Karpas-422 (cell line): Measurements from ENCODE around the gene GNGT1. TPM values are rescaled to one million over a fixed set of nuclear protein-coding genes. Genes with fewer than 3 reads are reported as not detected.

Source experiments
- DNase-seq: peaks from one replicate; pipeline ENCODE4 v3.0.0-alpha.2; 2015
- H2AFZ ChIP-seq: fragments of 200-600 bp; sonication (generic); 2 replicates; pipeline ENCODE4 v1.6.1; 2014; ENCODE audit warnings: antibody characterized with exemption, low read length, mixed read lengths
- H3K27ac ChIP-seq: fragments of 200-600 bp; sonication (generic); 2 replicates; pipeline ENCODE4 v1.5.1; 2014; ENCODE audit warnings: mild to moderate bottlenecking, low read length, moderate library complexity
- H3K27me3 ChIP-seq: fragments of 200-600 bp; sonication (generic); 2 replicates; pipeline ENCODE4 v1.6.1; 2014; ENCODE audit warnings: low read length, mixed read lengths
- H3K36me3 ChIP-seq: fragments of 200-600 bp; sonication (generic); 2 replicates; pipeline ENCODE4 v1.6.1; 2014; ENCODE audit warnings: low read length, mixed read lengths; ENCODE audit not compliant: insufficient read depth
- H3K4me1 ChIP-seq: fragments of 200-600 bp; sonication (generic); 2 replicates; pipeline ENCODE4 v1.6.1; 2014; ENCODE audit warnings: mild to moderate bottlenecking, low read length, mixed read lengths
- H3K4me2 ChIP-seq: fragments of 200-600 bp; sonication (generic); 2 replicates; pipeline ENCODE4 v1.6.1; 2014; ENCODE audit warnings: low read length, low read depth, mild to moderate bottlenecking; ENCODE audit not compliant: poor library complexity, severe bottlenecking
- H3K4me3 ChIP-seq: fragments of 200-600 bp; sonication (generic); 2 replicates; pipeline ENCODE4 v1.5.1; 2014; ENCODE audit warnings: mild to moderate bottlenecking, antibody characterized with exemption, low read length, mixed read lengths
- H3K79me2 ChIP-seq: fragments of 200-600 bp; sonication (generic); 2 replicates; pipeline ENCODE4 v1.6.1; 2014; ENCODE audit warnings: mild to moderate bottlenecking, low read length, mixed read lengths
- H3K9ac ChIP-seq: fragments of 200-600 bp; sonication (generic); 2 replicates; pipeline ENCODE4 v1.6.0; 2014; ENCODE audit warnings: low read length
- H3K9me2 ChIP-seq: fragments of 200-600 bp; sonication (generic), shearing (Covaris generic); replicated peaks from 2 replicates; pipeline ENCODE4 v1.6.0; 2014; ENCODE audit warnings: mild to moderate bottlenecking, low read length, moderate library complexity; ENCODE audit not compliant: insufficient read depth
- H3K9me3 ChIP-seq: fragments of 300-700, 200-600 bp; sonication (generic); 2 replicates; pipeline ENCODE4 v1.6.1; 2014; ENCODE audit warnings: low read length, mixed read lengths
- H4K20me1 ChIP-seq: fragments of 200-600 bp; sonication (generic); 2 replicates; pipeline ENCODE4 v1.6.1; 2014; ENCODE audit warnings: mild to moderate bottlenecking, antibody characterized with exemption, low read length, low read depth; ENCODE audit not compliant: insufficient read depth
- total RNA-seq: library from RNA; depleted of rRNA; stranded (reverse); fragments of >200 nt; shearing (Covaris generic); gene quantifications from 2 replicates; pipeline ENCODE4 v1.2.3, GENCODE V29; 2014; ENCODE audit warnings: low replicate concordance; rRNA removed

Gene GNGT1
- total RNA-seq = not detected in 2 replicates

GRCh38 chr7:93906267-93906666 is at the start of gene GNGT1:
Gene GNGT1 (plus strand): TSS chr7:93906567. CDS start chr7:93906747, 180 bp downstream.
- no peak for DNase-seq
- Histone ChIP-seq H3K9me3 (no peaks in the 10 kb centered on the region), H3K9me2 (no peaks in the 10 kb centered on the region), H3K4me2 (no peak within 1 kb of the TSS), H3K27me3 (0 out of 2 replicates have a peak, but pooled peaks cover 2% of the 10 kb centered on the region), H3K27ac (no peak within 1 kb of the TSS), H3K9ac (no peak within 1 kb of the TSS), H3K4me3 (no peak within 1 kb of the TSS), H3K36me3 (no peaks in the 10 kb centered on the region), H3K4me1 (no peaks in the 10 kb centered on the region), H3K79me2 (no peaks in the 10 kb centered on the region), H2AFZ (no peak within 1 kb of the TSS), H4K20me1 (no peaks in the 10 kb centered on the region)

DNA sequence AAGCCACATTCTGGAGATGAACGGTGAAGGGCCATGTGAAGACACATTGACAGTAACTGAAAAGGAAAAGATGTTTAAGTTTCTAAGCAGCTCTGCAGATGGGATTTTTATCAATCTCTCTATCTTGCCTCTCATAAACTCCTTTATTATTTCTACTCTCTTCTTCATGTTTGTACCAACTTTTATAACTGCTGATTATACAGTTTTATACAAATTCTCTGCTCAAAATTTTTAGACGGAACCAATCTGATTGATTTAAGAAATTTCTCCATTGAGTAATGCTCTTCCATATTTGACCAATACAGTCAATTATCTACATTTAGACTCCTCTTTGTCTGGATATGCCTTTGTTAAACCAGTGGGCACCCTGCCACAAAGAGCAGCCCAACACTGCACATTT is 47.5 kb upstream of the GNGT1 start:
- Histone ChIP-seq H3K9ac (no peak overlapping the region), H3K4me3 (no peak overlapping the region), H3K27ac (no peak overlapping the region), H3K9me3 (no peaks in the 10 kb centered on the region), H2AFZ (no peak overlapping the region), H3K27me3 (no peaks in the 10 kb centered on the region), H3K79me2 (no peaks in the 10 kb centered on the region), H3K36me3 (no peaks in the 10 kb centered on the region), H3K4me2 (no peak overlapping the region), H3K4me1 (no peaks in the 10 kb centered on the region), H3K9me2 (no peaks in the 10 kb centered on the region), H4K20me1 (no peaks in the 10 kb centered on the region)
- no peak for DNase-seq

DNA sequence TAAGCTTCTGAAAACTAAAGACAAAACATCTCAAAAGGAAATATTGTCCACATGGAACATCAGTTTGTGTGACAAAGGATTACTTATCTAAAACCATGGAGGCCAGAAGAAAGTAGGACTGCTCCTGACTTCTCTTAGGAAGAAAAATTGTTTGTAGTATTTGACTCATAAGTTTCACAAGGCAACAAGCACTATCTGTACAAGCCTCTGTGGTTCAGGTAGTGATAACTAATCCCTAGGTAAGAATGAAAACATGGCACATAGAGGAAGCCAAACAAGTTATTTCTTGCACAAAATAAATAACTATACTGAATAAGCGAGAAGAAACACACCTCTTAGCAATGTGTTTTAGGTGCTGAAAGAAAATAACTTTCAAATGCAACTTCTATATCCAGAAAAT is 46.1 kb upstream of the GNGT1 start:
- H3K9ac ChIP-seq = no peak overlapping the region
- no peak overlapping the region for H2AFZ ChIP-seq
- H4K20me1 ChIP-seq = no peaks in the 10 kb centered on the region
- no peaks in the 10 kb centered on the region for H3K9me2 ChIP-seq
- no peaks in the 10 kb centered on the region for H3K9me3 ChIP-seq
- no peak overlapping the region for H3K27ac ChIP-seq
- no peaks in the 10 kb centered on the region for H3K4me1 ChIP-seq
- H3K79me2 ChIP-seq = no peaks in the 10 kb centered on the region
- H3K4me2 ChIP-seq = no peak overlapping the region
- H3K36me3 ChIP-seq = no peaks in the 10 kb centered on the region
- no peak for DNase-seq
- no peaks in the 10 kb centered on the region for H3K27me3 ChIP-seq
- H3K4me3 ChIP-seq = no peak overlapping the region

GRCh38 chr7:93861325-93861949 is 44.9 kb upstream of the GNGT1 start:
- DNase-seq = no peak
- Histone ChIP-seq H3K9me3 (no peaks in the 10 kb centered on the region), H3K27me3 (no peaks in the 10 kb centered on the region), H3K9me2 (no peaks in the 10 kb centered on the region), H4K20me1 (no peaks in the 10 kb centered on the region), H3K36me3 (no peaks in the 10 kb centered on the region), H2AFZ (no peak overlapping the region), H3K27ac (no peak overlapping the region), H3K4me3 (no peak overlapping the region), H3K4me2 (no peak overlapping the region), H3K4me1 (no peaks in the 10 kb centered on the region), H3K79me2 (no peaks in the 10 kb centered on the region), H3K9ac (no peak overlapping the region)

- Histone ChIP-seq H3K4me3 (no peak overlapping the region), H2AFZ (no peak overlapping the region), H3K9me2 (no peaks in the 10 kb centered on the region), H3K4me1 (no peaks in the 10 kb centered on the region), H3K9ac (no peak overlapping the region), H3K36me3 (no peaks in the 10 kb centered on the region), H3K4me2 (no peak overlapping the region), H3K9me3 (no peaks in the 10 kb centered on the region), H3K79me2 (no peaks in the 10 kb centered on the region), H3K27me3 (no peaks in the 10 kb centered on the region), H4K20me1 (no peaks in the 10 kb centered on the region), H3K27ac (no peak overlapping the region)
- no peak for DNase-seq
These were observed 43.7 kb upstream of the GNGT1 start for GRCh38 chr7:93862651-93863050.

GRCh38 chr7:93866886-93867285 is 39.5 kb upstream of the GNGT1 start:
- no peak overlapping the region for H3K9ac ChIP-seq
- H3K27ac ChIP-seq = no peak overlapping the region
- H2AFZ ChIP-seq = no peak overlapping the region
- DNase-seq = no peak
- H3K9me3 ChIP-seq = no peaks in the 10 kb centered on the region
- H3K4me1 ChIP-seq = no peaks in the 10 kb centered on the region
- no peaks in the 10 kb centered on the region for H3K27me3 ChIP-seq
- no peak overlapping the region for H3K4me2 ChIP-seq
- H4K20me1 ChIP-seq = no peaks in the 10 kb centered on the region
- H3K79me2 ChIP-seq = no peaks in the 10 kb centered on the region
- H3K9me2 ChIP-seq = no peaks in the 10 kb centered on the region
- H3K36me3 ChIP-seq = no peaks in the 10 kb centered on the region
- no peak overlapping the region for H3K4me3 ChIP-seq

GRCh38 chr7:93873998-93874574 is 32.3 kb upstream of the GNGT1 start:
- Histone ChIP-seq H3K4me3 (no peak overlapping the region), H3K9ac (no peak overlapping the region), H3K79me2 (no peaks in the 10 kb centered on the region), H3K4me1 (no peaks in the 10 kb centered on the region), H2AFZ (no peak overlapping the region), H3K4me2 (no peak overlapping the region), H3K36me3 (no peaks in the 10 kb centered on the region), H3K27me3 (no peaks in the 10 kb centered on the region), H3K9me2 (no peaks in the 10 kb centered on the region; the same call in 1 of the 2 replicates), H3K9me3 (no peaks in the 10 kb centered on the region), H4K20me1 (no peaks in the 10 kb centered on the region), H3K27ac (no peak overlapping the region)
- no peak for DNase-seq

DNA sequence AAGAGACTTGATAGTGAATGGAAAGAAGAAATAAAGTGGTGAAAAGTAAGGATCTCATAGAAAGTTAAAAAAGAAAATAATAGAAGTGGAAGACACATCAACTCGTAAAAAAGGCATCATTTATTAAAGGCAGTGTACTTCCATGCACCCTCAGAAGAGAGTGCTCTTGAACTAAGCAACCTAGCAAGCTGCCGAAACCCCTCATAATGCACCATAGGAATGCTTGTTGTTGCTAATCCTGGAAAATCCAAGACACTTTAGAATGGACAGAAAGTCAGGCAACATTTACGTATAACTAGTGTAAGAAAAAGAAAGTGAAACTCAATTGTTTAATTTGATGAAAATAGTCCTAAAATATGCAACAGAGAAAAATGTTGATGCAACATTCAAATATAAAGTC is 28.6 kb upstream of the GNGT1 start:
- Histone ChIP-seq H3K4me1 (no peaks in the 10 kb centered on the region), H3K4me3 (no peak overlapping the region), H3K4me2 (no peak overlapping the region), H3K36me3 (no peaks in the 10 kb centered on the region), H3K9me2 (no peaks in the 10 kb centered on the region; the same call in 1 of the 2 replicates), H3K9ac (no peak overlapping the region), H4K20me1 (no peaks in the 10 kb centered on the region), H3K27ac (no peak overlapping the region), H3K79me2 (no peaks in the 10 kb centered on the region), H3K27me3 (no peaks in the 10 kb centered on the region), H2AFZ (no peak overlapping the region), H3K9me3 (no peaks in the 10 kb centered on the region)
- DNase-seq = no peak
